ENCODE data around the gene NR2C1.
A peak's percentile ranks its signal among the peaks of the same experiment; 100 is the strongest.
"Not testable (repeated sequence)": the region's sequence is repeated elsewhere in the genome, so short reads cannot be mapped to it uniquely, and the experiment has no call there.

The NR2C1 gene

DNA sequence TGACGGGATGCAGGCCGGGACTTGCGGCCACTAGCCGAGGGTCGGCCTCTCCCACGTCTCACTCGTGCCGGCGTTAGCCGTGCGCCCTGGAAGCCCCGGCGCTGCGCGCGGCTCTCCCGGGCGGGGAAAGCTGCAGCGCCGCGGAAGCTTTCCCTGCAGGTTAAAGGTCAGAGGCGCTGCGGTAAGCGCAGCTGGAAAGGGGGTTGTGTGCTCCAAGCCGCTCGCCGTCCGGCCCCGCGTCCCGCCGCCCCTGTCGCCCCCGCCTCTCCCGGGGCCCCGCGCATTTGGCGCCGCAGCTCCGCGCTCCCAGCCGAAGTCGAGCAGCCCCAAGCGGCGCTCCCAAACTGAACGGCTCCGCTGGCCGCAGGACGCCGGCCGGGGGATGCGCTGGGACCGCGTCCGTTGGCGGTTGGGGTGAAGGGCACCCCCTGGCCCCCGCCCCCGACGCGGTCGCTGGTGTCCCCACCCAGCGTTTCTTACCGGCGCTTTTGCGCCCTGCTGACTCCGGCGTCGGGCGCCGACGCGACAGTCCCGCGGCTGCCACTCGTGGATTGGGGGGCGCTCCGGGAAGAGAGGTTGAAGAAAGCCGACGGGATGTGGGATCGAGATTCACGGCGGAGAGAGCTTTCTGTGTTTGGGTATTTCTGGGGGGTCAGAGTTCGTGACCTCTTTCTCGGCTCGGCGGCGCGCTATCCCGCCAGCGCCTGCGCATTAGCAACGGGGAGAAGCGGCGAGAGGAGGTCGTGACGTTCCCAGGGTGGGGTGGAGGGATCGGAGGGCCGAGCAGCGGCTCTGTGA lies at the start of gene NR2C1:
Gene NR2C1 (minus strand): TSS at position 719 of the 798 bp plus-strand sequence. CDS start 6,234 bp downstream, outside the sequence.
- DNase-seq (ENCODE audit: low read depth in 3 of 3) = peak; percentile 78 to 88 (median 87)

DNA sequence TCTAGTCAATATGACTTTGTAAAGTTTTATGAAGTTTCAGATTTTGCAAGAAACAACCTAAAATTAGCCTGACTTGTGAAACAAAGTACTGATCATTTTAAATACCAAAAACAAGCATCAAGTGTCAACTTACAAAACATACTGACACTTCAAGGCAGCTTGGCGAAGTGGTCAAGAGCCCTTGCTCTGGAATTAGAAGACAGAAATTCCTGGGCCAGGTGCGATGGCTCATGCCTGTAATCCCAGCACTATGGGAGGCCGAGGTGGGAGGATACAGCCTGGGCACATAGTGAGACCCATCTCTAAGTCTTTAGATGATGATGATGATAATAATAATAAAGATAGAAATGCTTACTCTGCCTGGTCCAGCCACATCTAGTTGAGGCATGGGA lies 45.4 kb upstream of the NR2C1 start:
- DNase-seq (ENCODE audit: low read depth in 3 of 3) = no peak

DNA sequence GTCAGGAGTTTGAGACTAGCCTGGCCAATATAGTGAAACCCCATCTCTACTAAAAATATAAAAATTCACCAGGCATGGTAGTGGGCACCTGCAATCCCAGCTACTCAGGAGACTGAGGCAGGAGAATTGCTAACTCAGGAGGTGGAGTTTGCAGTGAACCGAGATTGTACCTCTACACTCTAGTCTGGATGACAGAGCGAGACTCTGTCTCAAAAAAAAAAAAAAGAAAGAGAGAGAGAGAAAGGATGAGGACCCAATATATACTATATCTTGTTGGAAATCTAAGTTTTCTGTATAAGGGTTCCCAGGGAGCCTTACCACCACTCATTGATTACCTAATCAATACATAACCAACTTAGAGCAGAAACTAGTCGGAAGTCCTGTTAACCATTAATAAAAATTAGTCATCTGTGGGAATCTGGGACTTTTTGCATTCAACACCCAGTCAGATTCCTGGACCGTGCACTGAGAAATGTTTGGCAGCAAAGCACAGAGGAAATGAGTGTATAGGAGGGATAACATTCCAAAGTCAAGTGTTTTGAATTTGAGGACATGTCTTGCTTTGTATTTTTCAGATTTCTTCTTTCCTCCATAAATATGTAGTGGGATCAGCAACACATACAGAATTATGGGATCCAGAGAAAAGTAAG lies 44.8 kb upstream of the NR2C1 start:
- DNase-seq (ENCODE audit: low read depth in 3 of 3) = no peak

DNA sequence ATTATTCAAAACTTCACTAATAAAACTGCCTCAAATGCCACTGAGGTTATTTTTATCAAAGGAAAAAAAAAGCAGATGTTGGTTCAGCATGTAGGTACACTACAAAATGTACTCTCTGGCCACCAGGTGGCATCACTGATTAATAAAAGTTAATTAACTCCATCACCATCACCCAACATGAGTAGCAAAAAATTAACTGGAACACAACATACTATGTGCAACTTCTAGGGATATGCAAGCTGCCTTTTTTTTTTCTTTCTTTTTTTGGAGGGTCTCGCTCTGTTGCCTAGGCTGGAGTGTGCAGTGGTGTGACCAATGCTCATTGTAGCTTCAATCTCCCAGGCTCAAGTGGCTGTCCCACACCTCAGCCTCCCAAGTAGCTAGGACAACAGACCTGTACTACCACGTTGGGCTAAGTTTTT lies 43.8 kb upstream of the NR2C1 start:
- peak; percentile 13 to 60 (median 30) for DNase-seq (ENCODE audit: low read depth in 3 of 3)

DNA sequence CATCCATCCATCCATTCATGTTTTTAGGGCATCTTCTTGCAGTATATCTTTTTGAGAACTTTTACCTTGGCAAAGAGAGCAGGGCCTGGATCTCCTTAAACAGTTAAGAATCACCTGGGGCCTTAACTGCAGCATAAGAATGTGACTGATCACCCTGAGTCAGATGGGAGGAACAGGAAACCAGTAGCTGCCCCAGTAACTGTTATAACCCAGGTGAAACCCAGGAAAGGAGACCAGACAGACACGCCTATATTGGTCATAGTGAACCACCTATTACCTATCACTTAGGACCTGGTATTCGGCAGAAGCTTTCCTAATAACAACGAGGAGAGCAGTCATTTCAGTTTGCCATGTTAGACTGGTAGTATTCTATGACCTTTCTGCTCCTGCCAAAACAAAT lies 43.4 kb upstream of the NR2C1 start:
- no peak for DNase-seq (ENCODE audit: low read depth in 3 of 3)

GRCh38 chr12:95116341-95116740 lies 42.9 kb upstream of the NR2C1 start:
- no peak for DNase-seq (ENCODE audit: low read depth in 3 of 3)

- no peak for DNase-seq (ENCODE audit: low read depth in 3 of 3)
Observed at GRCh38 chr12:95115641-95116040, 42.2 kb upstream of the NR2C1 start.

GRCh38 chr12:95114766-95115405 lies 41.5 kb upstream of the NR2C1 start:
- DNase-seq (ENCODE audit: low read depth in 3 of 3) = no peak

DNA sequence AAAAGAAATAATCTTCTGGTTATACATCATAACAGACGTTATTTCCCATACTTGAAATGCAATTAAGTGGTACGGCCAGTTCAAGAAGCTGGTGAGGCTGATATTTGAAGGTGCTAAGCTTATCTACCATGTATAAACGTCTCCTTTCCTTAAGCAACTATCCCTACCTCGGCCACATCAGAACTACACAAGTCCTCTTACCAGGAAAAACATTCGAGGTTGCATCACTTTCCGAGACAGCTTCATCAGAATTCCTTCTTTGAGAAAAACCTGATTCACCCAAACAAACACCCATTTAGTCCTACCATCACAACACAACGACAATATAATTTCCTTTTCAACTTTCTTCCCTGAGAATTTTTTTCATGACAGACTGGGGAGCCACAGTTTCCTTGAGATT lies 33.9 kb upstream of the NR2C1 start:
- no peak for DNase-seq (ENCODE audit: low read depth in 3 of 3)

DNA sequence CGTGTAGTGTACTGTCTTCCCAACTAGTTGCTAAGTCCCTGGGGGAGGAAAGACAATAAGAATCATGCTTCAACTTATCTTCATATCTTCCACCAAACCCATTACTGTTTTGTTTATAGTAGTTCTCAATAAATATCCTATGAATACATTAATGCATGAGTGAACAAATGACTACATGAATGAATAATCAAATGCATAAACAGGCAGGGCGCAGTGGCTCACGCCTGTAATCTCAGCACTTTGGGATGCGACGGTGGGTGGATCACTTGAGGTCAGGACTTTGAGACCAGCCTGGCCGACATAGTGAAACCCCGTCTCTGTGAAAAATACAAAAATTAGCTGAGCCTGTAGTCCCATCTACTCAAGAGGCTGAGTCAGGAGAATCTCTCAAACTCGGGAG lies 32.1 kb upstream of the NR2C1 start:
- DNase-seq (ENCODE audit: low read depth in 3 of 3) = no peak

DNA sequence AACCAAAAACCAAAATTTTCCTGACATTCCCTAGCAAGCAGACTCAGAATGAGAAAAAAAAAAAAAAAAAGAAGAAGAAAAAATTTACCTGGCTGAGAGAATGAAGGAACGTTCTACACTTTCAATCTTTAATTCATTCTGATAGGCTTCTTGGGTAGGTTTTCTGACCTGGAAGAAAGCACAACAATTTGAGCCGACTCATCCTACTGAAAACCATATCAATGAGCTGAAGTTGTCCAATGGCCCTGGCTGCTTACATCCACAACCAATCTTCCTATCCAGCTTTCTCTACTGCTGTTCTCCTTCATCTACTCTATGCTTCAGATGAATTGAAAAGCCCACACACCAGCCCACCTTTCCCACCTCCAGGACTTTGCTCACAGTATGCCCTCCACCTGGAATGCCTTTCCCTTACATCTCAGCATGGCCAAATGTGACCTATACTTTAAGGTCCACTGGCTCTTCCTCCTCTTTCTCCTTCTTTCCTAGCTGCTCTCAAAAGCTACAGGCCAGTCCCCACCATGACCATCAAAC lies 31.6 kb upstream of the NR2C1 start:
- no peak for DNase-seq (ENCODE audit: low read depth in 3 of 3)

GRCh38 chr12:95102916-95103671 lies 29.7 kb upstream of the NR2C1 start:
- DNase-seq (ENCODE audit: low read depth in 3 of 3) = peak; percentile 8 to 34 (median 17)

DNA sequence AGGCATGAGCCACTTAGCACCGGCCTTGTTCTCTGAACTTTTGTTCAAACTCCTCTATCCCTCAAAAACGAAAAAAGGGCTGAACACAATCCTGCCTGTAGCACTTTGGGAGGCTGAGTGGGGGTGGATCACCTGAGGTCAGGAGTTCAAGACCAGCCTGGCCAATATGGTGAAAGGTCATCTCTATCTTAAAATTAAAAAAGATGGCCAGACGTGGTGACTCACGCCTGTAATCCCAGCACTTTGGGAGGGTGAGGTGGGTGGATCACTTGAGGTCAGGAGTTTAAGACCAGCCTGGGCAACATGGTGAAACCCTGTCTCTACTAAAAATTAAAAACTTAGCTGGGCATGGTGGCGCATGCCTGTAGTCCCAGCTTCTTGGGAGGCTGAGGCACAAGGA lies 28.5 kb upstream of the NR2C1 start:
- DNase-seq (ENCODE audit: low read depth in 3 of 3) = not testable (repeated sequence)

- DNase-seq (ENCODE audit: low read depth in 3 of 3) = no peak
Observed at GRCh38 chr12:95100264-95101190, 27.1 kb upstream of the NR2C1 start.

GRCh38 chr12:95099270-95099790 lies 25.9 kb upstream of the NR2C1 start:
- DNase-seq (ENCODE audit: low read depth in 3 of 3) = no peak

DNA sequence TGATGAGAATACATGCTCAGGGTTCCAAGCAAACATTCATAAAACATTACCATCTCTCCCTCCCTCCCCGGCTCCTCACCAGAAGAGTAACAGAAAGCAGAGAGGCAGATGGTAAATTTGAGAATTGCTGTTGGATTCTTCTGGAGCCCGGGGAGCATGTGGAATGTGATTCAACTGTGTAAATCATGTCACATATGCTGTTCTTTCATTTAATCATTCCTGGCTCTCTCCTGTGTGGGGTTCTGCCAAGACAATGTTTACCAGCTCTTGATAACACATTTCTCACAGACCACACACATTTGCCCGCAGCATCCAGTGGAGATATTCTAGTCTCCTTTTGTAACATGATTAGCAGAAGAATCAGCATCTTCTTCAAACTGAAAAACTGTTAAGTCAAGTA lies 23.4 kb upstream of the NR2C1 start:
- no peak for DNase-seq (ENCODE audit: low read depth in 3 of 3)

GRCh38 chr12:95096378-95096777 lies 23.0 kb upstream of the NR2C1 start:
- DNase-seq (ENCODE audit: low read depth in 3 of 3) = no peak

- not testable (repeated sequence) for DNase-seq (ENCODE audit: low read depth in 3 of 3)
Observed at GRCh38 chr12:95095866-95096265, 22.4 kb upstream of the NR2C1 start.

- DNase-seq (ENCODE audit: low read depth in 3 of 3) = no peak
Observed at GRCh38 chr12:95089462-95089861, 16.0 kb upstream of the NR2C1 start.

GRCh38 chr12:95088379-95088778 lies 15.0 kb upstream of the NR2C1 start:
- no peak for DNase-seq (ENCODE audit: low read depth in 3 of 3)

Data from stimulated activated CD4-positive, alpha-beta T cell treated with anti-CD3 and anti-CD28 coated beads, TNF-alpha, amount 100 ng/mL, for 48 hours (primary cell).